ENCODE measurements around the gene ATP13A3. TPM values are rescaled to one million over a fixed set of nuclear protein-coding genes. Genes with fewer than 3 reads are reported as not detected.

Gene ATP13A3
- total and polyA plus RNA-seq, 11 donors = 26.6 to 237 (median 105) TPM

DNA sequence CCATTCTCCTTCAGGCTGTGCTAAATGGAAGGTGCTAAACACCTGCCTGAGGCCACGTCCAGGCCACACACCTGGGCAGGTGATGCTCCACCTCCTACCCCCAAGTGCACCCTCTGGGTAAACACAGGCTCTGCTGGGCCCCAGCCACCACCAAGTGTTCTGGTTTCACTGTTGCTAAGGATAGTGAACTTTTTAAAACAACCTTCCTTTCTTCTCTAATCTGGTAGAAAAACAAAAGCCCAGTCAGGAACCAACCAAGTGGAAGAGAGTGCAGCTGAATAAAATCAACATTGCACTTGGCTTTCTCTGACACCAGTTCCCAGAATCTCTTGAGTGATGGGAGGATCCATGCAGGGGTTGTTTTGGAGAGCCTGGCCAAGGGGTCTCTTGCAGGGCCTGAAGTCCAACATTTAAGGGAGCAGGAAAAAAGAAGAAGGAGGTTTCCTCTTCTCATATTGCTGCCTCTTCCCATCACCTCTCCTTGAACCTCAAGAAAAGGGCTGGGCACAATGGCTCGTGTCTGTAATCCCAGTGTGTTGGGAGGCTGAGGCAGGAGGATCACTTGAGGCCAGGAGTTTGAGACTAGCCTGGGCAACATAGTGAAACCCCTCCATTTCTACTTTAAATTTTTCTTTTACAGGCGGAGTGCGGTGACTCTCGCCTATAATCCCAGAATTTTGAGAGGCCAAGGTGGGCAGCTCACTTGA is 26.2 kb upstream of the ATP13A3 start:
- Histone ChIP-seq H3K27ac (no peak overlapping the region), H3K9me3 (no peaks in the 10 kb centered on the region), H3K4me1 (peaks cover 0 to 12% (median 0%) of the 10 kb centered on the region in 12 donors), H3K36me3 (no peaks in the 10 kb centered on the region), H3K27me3 (no peaks in the 10 kb centered on the region), H3K4me3 (no peak overlapping the region)
- peak in 1 of 4 donors; percentile 16 for ATAC-seq
- 80 to 86% (median 84%) methylated on average over 5 of the region's 5 CpGs for WGBS, 4 donors
- no peak for DNase-seq
- TF ChIP-seq, protein P1, sequence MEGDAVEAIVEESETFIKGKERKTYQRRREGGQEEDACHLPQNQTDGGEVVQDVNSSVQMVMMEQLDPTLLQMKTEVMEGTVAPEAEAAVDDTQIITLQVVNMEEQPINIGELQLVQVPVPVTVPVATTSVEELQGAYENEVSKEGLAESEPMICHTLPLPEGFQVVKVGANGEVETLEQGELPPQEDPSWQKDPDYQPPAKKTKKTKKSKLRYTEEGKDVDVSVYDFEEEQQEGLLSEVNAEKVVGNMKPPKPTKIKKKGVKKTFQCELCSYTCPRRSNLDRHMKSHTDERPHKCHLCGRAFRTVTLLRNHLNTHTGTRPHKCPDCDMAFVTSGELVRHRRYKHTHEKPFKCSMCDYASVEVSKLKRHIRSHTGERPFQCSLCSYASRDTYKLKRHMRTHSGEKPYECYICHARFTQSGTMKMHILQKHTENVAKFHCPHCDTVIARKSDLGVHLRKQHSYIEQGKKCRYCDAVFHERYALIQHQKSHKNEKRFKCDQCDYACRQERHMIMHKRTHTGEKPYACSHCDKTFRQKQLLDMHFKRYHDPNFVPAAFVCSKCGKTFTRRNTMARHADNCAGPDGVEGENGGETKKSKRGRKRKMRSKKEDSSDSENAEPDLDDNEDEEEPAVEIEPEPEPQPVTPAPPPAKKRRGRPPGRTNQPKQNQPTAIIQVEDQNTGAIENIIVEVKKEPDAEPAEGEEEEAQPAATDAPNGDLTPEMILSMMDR (IDR thresholded peaks at IDR 0.05) = no peak
- no peak for TF ChIP-seq POLR2A (IDR thresholded peaks at IDR 0.05)
- intact Hi-C loops (cut with DNase I) = no loop called here

- H3K27ac ChIP-seq = peak overlapping the region in 3 of 12 donors; percentile 13 to 39 (median 18)
- DNase-seq (no peak), ATAC-seq (peak in 2 of 4 donors; percentile 36 to 52)
- no peak for TF ChIP-seq POLR2A (IDR thresholded peaks at IDR 0.05)
- TF ChIP-seq, protein P1 (IDR thresholded peaks at IDR 0.05) = no peak
- intact Hi-C loops (cut with DNase I) = no loop called here
- H3K27me3 ChIP-seq = no peaks in the 10 kb centered on the region
- H3K9me3 ChIP-seq = no peaks in the 10 kb centered on the region
- no peak overlapping the region for H3K4me3 ChIP-seq
- WGBS, 4 donors = 61 to 78% (median 71%) methylated on average over 14 of the region's 14 CpGs
- H3K4me1 ChIP-seq = peaks cover 0 to 13% (median 0%) of the 10 kb centered on the region in 12 donors
- H3K36me3 ChIP-seq = no peaks in the 10 kb centered on the region
Observed at GRCh38 chr3:194508491-194509453, 22.0 kb upstream of the ATP13A3 start.

GRCh38 chr3:194507571-194507970 is 20.8 kb upstream of the ATP13A3 start:
- H3K27ac ChIP-seq = no peak overlapping the region
- ATAC-seq (no peak), DNase-seq (no peak)
- H3K9me3 ChIP-seq = no peaks in the 10 kb centered on the region
- H3K4me1 ChIP-seq = peaks cover 0 to 13% (median 0%) of the 10 kb centered on the region in 12 donors
- no peak overlapping the region for H3K4me3 ChIP-seq
- no peaks in the 10 kb centered on the region for H3K27me3 ChIP-seq
- TF ChIP-seq, protein P1 (IDR thresholded peaks at IDR 0.05) = no peak
- no peak for TF ChIP-seq POLR2A (IDR thresholded peaks at IDR 0.05)
- intact Hi-C loops (cut with DNase I) = no loop called here
- 89 to 92% (median 90%) methylated on average over 12 of the region's 12 CpGs for WGBS, 4 donors
- H3K36me3 ChIP-seq = no peaks in the 10 kb centered on the region

Measured in heart left ventricle (tissue), 16 donors.